Measurements from ENCODE around the gene TLE5.

- no peak for TF ChIP-seq CTCF (IDR thresholded peaks at IDR 0.05; ENCODE audit: insufficient read depth, low read length, poor library complexity, severe bottlenecking)
- TF ChIP-seq EZH2phosphoT487 (conservative IDR thresholded peaks at IDR 0.05; ENCODE audit: low read length): no peak
Measured at GRCh38 chr19:3047496-3048189, 14.7 kb downstream of the TLE5 start.

Measured in SU-DHL-6 (cell line).